Peyer's patch (tissue), 4 donors: ENCODE results near the gene FAM118A. TPM values are rescaled to one million over a fixed set of nuclear protein-coding genes. Genes with fewer than 3 reads are reported as not detected.

Source experiments
- DNase-seq, 3 donors: peaks; one replicate each; pipeline ENCODE4 v3.0.0-alpha.2; 2017 to 2019
- H3K27ac ChIP-seq, 4 donors: fragments of 200-600 bp; sonication (generic); one replicate each; pipeline ENCODE4 v1.5.1; 2016 to 2019
- H3K27me3 ChIP-seq, 2 donors: fragments of 200-600 bp; sonication (generic); one replicate each; pipeline ENCODE4 v1.5.1; 2019
- H3K36me3 ChIP-seq, 3 donors: fragments of 200-600 bp; sonication (generic); one replicate each; pipeline ENCODE4 v1.5.1; 2016 to 2019
- H3K4me1 ChIP-seq, 4 donors: fragments of 200-600 bp; sonication (generic); one replicate each; pipeline ENCODE4 v1.5.1; 2016 to 2019
- H3K4me3 ChIP-seq, 4 donors: fragments of 200-600 bp; sonication (generic); 1 replicate in 3 of 4; 2 replicates in 1 of 4; pipeline ENCODE4 v1.5.1; 2016 to 2019; ENCODE audit warnings: mild to moderate bottlenecking in 1 of 4
- H3K9me3 ChIP-seq, 4 donors: fragments of 200-600 bp; sonication (generic); one replicate each; pipeline ENCODE4 v1.5.1; 2016 to 2019; ENCODE audit warnings: mild to moderate bottlenecking in 1 of 4
- CTCF ChIP-seq, 6 experiments: fragments of 450-650 bp in 4 of 6; fragments of 200-600 bp in 2 of 6; sonication (generic) in 1 of 6; IDR thresholded peaks; one replicate each; pipeline ENCODE4 v1.5.1; 2017 to 2019; ENCODE audit warnings: antibody characterized with exemption in 6 of 6, mild to moderate bottlenecking in 3 of 6, moderate library complexity in 1 of 6
- POLR2A ChIP-seq, 2 donors: fragments of 450-650 bp; IDR thresholded peaks; one replicate each; pipeline ENCODE4 v1.5.1; 2017; ENCODE audit warnings: antibody characterized with exemption in 2 of 2, mild to moderate bottlenecking in 2 of 2, moderate library complexity in 2 of 2
- total RNA-seq, 4 donors: library from RNA; depleted of rRNA; stranded (reverse); fragments of >200 nt; gene quantifications; one replicate each; pipeline ENCODE4 v1.1.0, GENCODE V29; 2016

The FAM118A gene
- total RNA-seq, 4 donors from 2014 or later: 46.4 to 1,083 (median 189) TPM

- Histone ChIP-seq H3K4me3 (peak overlapping the region in 1 of 4 donors; percentile 29), H3K4me1 (peaks cover 3 to 27% (median 18%) of the 10 kb centered on the region in 4 donors), H3K27ac (peak overlapping the region in 3 of 4 donors; percentile 13 to 61 (median 47)), H3K36me3 (no peaks in the 10 kb centered on the region), H3K9me3 (no peaks in the 10 kb centered on the region), H3K27me3 (no peaks in the 10 kb centered on the region)
- peak; percentile 62 to 91 (median 88) for DNase-seq
- no peak for TF ChIP-seq POLR2A (IDR thresholded peaks at IDR 0.05)
- TF ChIP-seq CTCF (IDR thresholded peaks at IDR 0.05): peak; percentile 22 to 53 (median 40)
Observed at GRCh38 chr22:45263463-45264269, 46.1 kb upstream of the FAM118A start.

- Histone ChIP-seq H3K4me3 (no peak overlapping the region), H3K27me3 (no peaks in the 10 kb centered on the region), H3K36me3 (no peaks in the 10 kb centered on the region), H3K9me3 (no peaks in the 10 kb centered on the region), H3K4me1 (peaks cover 3 to 33% (median 25%) of the 10 kb centered on the region in 4 donors), H3K27ac (no peak overlapping the region)
- TF ChIP-seq POLR2A (IDR thresholded peaks at IDR 0.05): no peak
- DNase-seq: no peak
Observed at GRCh38 chr22:45265535-45265934, 44.2 kb upstream of the FAM118A start.

GRCh38 chr22:45268167-45268957 lies 41.4 kb upstream of the FAM118A start:
- DNase-seq: peak in 2 of 3 donors; percentile 59 to 62
- H3K27ac ChIP-seq: peak overlapping the region in 3 of 4 donors; percentile 2 to 42 (median 9)
- TF ChIP-seq POLR2A (IDR thresholded peaks at IDR 0.05): no peak
- no peak for TF ChIP-seq CTCF (IDR thresholded peaks at IDR 0.05)

GRCh38 chr22:45268958-45269844 lies 40.5 kb upstream of the FAM118A start:
- Histone ChIP-seq H3K36me3 (no peaks in the 10 kb centered on the region), H3K4me3 (peak overlapping the region; percentile 41 to 70 (median 58)), H3K4me1 (peaks cover 5 to 38% (median 7%) of the 10 kb centered on the region in 4 donors), H3K27ac (peak overlapping the region in 3 of 4 donors; percentile 31 to 75 (median 60)), H3K27me3 (no peaks in the 10 kb centered on the region), H3K9me3 (no peaks in the 10 kb centered on the region)
- TF ChIP-seq CTCF (IDR thresholded peaks at IDR 0.05) (peak; percentile 94 to 98 (median 96)), POLR2A (IDR thresholded peaks at IDR 0.05) (peak in 1 of 2 donors; percentile 30)
- peak; percentile 84 to 94 (median 93) for DNase-seq

More at GRCh38 chr22:45268167-45268957, 41.4 kb upstream of the FAM118A start:
- Histone ChIP-seq H3K27me3 (no peaks in the 10 kb centered on the region), H3K9me3 (no peaks in the 10 kb centered on the region), H3K4me3 (peak overlapping the region; percentile 41 to 70 (median 58)), H3K4me1 (peaks cover 5 to 38% (median 15%) of the 10 kb centered on the region in 4 donors), H3K36me3 (no peaks in the 10 kb centered on the region)

GRCh38 chr22:45270095-45271020 lies 39.4 kb upstream of the FAM118A start:
- no peaks in the 10 kb centered on the region for H3K27me3 ChIP-seq
- H3K4me1 ChIP-seq: peaks cover 4 to 39% (median 7%) of the 10 kb centered on the region in 4 donors
- no peaks in the 10 kb centered on the region for H3K36me3 ChIP-seq
- no peak overlapping the region for H3K4me3 ChIP-seq
- no peaks in the 10 kb centered on the region for H3K9me3 ChIP-seq
- TF ChIP-seq CTCF (IDR thresholded peaks at IDR 0.05) (no peak), POLR2A (IDR thresholded peaks at IDR 0.05) (no peak)
- H3K27ac ChIP-seq: peak overlapping the region in 2 of 4 donors; percentile 21 to 24
- DNase-seq: no peak
